CD4-positive, alpha-beta T cell treated with Interleukin-21 for 1 hour (primary cell): ENCODE results near the gene OLFM1.

Experiments used
- DNase-seq: peaks from one replicate; pipeline ENCODE4 v3.0.0-alpha.2; 2020

OLFM1 gene

DNA sequence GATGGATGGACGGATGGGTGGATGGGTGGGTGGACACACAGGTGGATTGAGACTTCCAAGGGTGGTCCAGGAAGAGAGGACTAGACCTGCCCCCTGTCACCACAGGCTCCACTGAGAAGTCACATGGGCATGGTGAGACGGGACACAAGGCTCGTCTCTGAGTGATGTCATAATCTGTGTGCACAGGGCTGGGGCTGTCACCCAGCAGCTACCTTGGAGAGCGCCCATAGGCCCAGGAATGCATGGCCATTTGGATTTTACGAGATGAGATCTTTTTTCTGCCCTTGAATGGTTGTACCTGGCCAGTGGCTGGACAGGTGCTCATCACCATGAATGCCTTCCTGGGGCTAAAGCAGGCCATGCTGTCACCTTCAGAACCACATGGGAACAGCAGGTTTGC lies 3.1 kb downstream of the OLFM1 start:
- no peak for DNase-seq

DNA sequence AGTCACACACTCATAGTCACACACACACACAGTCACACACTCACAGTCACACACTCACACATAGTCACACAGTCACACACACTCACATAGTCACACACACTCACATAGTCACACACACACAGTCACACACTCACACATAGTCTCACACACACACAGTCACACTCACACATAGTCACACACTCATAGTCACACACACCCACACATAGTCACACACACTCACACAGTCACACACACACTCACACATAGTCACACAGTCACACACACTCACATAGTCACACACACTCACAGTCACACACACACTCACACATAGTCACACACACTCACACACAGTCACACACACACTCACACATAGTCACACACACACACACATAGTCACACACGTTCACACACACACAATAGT lies 4.1 kb downstream of the OLFM1 start:
- DNase-seq = no peak

DNA sequence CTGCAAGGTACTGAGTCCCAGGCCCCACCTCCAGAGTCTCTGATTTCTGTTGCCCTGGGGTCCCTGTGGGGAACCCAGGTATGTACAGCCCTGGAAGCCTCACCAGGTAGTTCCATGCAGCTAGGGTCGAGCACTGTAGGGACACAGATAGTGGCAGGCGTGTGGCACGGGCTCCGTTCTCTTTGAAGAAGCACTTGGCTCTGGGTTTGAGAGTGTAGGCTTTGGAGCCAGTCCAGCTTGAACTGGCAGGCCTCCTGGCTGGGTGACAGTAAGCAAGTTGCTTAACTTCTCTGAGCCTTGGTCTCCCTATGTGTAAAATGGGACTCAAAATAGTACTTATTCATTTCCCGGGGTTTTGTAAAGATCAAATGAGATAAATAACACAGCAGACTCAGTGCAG lies 5.6 kb downstream of the OLFM1 start:
- no peak for DNase-seq

DNA sequence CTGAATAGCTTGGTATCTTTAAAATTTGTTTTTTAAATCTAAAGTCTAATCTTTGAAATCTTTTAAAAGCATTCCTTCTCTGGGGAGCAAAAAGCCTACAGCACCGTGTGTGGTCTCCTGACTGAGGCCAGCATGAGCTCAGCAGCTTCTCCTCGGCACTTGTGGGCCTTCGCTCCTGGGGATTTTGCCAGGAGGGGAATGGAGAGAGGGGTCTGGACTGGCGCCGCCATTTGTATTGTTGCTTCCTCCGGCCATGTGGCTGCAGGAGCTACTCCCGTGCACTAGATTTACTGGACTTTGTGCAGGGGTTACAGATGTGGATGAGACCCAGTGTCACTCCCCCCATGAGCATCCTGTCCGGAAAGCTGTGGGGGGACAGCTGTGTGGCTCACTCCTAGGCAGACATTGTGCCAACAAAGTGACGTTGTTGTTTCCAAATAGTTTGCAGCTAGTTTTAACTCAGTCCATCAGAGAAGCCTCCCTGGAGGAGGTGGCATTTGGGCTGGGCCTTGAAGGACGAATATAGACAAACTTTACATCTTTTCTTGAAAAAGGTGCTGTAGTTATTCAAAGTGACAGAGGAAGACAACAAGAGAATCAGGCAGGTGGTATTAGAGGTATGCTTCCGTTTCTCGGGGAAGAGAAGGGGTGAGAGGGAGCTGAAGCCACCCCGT lies 6.6 kb downstream of the OLFM1 start:
- no peak for DNase-seq

DNA sequence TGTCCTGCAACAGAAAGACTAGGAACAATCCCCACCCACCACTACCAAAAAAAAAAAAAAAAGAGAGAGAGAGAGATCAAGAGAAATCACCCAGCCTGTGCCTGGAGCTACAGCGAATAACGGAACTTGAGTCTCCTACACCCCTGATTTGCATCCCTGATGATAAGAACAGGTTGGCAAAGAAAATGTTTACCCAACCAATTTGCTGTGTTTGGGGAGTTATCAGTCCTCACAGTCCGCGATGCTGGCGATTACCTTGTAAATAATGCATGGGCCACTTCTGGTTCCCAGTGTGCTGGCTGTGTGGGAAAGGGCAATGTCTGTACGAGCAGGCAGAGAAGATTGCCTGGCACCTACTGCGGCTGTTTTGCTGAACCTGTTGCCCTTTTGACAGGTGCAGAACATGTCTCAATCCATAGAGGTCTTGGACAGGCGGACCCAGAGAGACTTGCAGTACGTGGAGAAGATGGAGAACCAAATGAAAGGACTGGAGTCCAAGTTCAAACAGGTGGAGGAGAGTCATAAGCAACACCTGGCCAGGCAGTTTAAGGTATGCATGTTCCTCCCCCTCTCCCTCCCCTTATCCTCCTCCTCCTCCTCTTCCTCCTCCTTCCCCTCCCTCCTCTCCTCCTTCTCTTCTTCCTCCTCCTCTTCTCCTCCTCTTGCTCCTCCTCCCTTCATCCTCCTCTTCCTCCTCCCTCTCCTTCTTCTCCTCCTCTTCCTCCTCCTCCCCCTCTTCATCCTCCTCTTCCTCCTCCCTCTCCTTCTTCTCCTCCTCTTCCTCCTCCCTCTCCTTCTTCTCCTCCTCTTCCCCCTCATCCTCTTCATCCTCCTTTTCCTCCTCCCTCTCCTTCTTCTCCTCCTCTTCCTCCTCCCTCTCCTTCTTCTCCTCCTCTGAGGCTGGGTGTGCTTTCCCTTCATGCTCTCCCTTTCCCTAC lies 8.3 kb downstream of the OLFM1 start:
- DNase-seq = no peak

DNA sequence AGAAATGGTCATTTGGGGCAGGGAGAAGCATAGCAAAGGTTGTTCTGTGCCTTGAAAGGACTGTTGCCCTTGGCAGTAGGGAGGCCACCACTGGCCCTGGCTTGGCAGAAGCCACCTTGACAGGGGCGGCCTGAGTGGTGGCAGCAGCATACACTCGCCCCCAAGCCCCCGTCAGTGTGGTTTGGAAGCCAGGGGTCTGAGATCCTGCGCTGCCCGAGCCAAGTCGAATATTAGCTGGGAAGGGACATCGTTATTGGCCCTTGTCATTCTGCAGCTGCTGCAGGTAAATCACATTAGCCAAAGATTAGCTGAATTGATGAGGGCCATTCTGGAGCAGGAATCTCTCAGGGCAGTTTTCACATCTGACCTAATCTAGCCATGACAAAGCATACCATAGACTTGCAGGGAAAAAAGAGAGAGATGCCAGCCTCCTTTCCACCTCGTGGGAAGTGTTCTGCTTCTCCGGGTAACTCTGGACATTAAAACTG lies 9.0 kb downstream of the OLFM1 start:
- DNase-seq = no peak

DNA sequence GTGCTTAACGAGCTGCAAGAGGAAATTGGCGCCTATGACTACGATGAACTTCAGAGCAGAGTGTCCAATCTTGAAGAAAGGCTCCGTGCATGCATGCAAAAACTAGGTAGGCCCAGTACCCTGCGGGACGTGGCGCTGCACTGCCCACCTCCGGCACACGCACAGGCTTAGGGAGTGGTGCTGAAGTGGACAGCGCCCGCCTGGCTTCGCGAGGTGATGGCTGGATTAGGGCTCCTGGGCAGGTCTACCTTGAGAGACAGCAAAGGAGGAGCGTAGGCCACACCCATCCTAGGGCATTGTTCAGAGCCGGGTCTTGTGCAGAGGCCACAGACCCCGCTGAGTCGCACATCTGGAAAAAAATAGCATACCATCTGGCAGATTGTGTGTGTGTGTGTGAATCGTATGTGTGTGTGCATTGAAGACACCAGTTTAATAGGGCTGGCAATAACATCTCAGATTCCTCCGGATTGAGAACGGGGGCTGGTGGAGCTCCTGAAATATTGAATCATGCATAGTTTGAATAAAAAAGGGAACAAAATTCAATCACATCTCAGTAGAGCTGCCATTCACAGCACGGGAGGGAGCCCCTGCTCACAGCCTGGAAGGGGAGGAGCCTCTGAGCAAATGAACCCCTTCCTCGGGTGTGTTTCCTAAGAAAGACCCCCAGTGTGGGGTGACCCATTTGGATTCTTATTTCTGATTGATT lies 11.1 kb downstream of the OLFM1 start:
- DNase-seq = no peak

DNA sequence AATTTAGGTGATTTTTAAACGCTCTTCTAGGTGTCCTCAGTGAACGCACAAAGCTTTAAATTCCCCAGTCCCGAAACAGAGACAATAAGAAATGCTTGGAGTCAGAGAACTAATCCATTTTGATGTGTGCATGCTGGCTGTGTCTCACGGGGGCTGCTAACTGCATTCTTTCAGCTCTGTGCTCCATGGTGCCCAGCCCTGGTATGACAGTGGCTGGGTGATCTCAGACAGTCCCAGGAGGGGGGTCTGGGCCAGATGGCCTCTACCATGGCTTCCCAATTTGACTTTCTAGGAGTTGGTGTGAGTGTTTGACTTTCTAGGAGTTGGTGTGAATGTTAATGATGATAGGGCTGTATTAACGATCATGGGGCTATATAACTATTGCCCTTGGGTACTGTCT lies 12.1 kb downstream of the OLFM1 start:
- DNase-seq = no peak

DNA sequence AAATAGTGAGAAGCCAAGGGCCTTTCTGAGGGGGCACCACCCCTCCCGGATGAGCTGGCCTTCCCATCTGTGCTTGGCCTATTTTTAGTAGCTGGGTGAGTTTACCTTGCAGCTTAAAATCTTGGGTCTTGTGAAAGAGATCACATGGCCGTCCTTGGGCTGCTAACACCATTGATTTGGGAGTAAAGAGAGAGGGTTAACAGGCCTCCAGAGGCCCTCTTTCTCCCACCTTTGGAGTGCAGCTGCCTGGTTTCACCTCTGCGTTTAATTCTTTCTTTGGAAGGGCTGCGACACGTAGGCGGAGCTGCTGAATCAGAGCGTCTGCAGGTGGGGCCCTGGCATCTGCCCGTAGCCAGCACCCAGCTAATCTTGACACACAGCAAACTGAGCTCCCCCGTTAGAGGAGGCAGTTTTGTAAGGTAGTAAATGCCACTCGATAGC lies 12.8 kb downstream of the OLFM1 start:
- DNase-seq = no peak

DNA sequence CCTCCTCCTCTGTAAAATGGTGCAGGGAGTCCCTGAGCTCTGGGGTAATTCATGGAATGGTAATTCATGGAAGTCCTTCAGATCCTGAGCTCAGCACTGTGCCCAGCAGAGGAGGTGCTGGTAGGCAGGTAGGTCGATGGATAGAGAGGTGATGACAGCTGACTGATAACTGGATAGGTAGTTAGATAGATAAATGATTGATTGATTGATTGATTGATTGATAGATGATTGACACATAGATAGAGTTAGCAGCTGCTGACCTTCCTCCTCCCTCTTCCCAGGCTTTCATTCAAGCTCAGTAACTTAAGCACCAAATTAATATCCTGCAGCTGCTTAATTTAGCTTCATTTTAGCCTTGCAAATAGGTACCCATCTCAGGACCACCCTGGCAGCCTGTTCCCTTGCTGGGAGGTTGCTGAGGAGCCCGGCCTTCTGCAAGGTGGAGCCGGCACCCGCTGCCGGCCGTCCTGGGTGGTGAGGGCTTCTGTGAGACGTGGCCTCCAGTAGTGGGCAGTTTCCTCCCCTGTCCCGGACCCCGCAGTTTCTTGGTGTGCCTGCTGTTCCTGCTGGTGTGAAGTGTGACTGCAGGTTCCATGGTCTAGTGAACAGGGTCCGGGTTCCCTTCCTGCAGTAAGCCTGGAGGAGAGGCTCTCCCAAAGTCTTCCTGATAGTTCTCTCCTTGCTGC lies 13.4 kb downstream of the OLFM1 start:
- DNase-seq = no peak

DNA sequence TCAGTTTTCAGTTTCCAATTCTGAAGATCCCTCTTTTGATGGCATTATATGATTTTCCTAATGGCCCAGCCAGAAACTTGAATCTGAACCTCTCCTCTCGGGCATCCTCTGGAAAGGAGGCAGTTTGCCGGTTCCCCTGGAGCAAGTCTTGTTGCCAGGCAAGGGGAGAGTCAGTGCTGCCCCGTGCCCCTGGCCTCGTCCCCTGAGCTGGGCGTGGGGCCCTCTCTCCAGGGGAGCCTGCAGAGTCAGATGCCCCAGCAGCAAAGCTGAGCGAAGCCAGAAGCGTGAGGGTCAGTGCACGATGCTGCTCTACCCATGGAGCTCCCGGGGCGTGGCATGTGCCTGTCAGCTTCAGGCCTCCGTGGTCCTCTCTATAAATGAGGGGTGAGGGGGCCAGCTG lies 14.0 kb downstream of the OLFM1 start:
- DNase-seq = no peak

DNA sequence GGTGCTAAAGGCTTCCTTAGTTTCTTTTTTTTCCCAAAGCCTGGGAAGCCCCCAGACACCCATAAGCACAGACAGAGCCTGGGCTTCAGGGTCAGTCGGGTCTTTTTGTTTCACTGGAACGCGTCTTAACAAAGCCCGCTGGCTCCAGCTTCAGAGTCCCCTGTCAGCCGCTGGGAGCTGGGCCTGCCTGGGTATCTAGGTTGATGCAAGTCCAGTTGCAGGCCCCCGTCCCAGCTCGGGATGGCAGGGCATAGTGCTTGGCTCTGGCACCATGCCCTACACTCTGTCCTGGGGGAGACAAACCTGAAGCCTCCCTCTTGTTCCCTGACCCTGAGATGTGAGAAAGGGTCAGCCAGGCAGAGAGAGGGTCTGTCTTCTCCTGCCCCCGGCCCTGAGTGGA lies 14.5 kb downstream of the OLFM1 start:
- no peak for DNase-seq

DNA sequence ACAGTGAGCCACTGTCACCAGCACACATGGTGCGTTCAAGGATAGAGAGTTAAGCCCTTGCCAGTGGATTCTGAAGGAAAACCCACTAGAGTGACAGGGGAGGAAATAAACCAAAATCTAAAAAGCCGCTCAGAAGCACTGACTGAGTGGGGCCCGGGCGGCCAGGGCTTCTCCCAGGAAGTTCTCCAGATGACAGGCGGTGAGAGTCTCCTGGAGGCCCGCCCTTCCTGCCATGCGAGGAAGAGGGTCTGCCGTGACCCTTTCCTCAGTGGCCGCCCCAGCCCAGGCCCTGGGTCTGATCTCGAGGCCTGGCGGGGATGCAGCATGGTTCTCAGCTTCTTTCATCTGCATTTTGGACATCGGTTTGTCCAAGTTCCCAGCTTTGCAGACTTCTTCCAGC lies 14.9 kb downstream of the OLFM1 start:
- DNase-seq = no peak

DNA sequence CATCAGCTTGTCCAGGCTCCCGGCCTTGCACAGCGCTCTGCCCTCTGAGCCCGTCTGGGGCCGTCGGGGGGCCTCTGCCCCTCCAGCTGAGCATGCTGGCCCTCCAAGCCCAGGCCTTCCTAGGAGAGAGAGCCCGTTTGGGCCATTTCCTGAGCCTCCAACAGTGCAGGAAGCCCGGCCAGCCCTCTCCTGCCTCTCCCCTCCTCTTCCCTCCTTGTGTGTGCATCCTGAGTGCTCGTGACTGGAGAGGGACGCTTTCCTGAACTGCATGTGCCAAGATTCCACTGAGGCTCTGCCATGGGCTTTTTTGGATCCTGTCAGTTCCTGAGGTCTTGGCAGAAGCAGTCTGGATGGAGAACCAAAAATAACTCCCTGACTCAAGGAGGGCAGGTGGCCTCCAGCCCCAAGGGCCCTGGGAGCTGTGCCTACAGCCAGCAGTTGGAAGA lies 15.6 kb downstream of the OLFM1 start:
- DNase-seq = no peak

DNA sequence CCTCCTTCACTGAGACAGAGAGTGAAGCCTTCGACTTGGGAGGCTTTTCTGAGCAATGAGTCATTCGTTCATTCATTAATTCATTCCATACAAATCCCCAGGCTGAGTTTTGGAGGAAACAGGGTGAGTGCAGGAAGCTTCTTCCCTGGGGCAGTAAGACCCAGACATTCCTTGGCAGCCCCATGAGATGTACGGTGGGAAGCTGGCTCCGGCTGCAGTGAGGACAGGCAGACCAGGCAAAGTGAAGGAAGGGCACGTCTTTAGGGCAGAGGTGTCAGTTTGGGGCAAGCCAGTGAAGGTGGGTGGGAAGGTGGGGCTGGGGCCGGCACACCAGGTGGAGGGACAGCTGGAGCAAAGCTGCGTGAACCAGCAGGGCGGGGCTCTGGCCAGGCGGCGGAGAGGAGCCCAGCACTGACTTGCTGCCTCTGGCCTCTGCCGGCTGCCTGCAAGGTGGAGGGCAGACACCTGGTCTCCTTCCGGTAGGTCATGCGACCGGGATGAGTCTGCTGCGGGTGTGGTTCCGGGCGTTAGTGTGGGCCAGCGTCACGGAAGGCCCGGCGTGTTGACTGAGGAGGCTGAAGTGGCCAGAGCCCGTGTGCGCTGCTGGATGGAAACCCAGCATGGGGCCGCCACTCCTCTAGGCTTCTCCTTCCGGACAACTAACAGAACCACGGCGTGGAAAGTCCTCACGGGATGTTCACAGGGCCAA lies 16.6 kb downstream of the OLFM1 start:
- no peak for DNase-seq

DNA sequence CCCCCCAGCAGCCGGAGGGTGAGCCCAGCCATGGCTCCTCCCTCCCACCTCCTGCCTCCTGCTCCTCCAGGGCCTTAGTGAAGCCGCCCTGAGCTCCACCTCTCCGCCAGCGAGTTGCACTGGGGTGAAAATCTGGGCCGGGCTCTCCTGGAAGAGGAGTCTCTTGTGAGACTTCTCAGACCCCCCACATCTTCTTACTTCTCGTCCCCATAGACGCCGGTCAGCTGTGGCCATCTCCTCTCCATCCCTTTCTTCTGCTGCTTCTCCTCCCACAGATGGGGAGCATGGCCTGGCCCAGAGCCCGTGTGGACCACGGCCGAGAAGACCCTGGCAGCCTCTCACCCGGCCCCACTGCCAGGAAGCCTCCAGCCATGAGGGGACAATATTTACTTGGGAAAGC lies 17.3 kb downstream of the OLFM1 start:
- no peak for DNase-seq

DNA sequence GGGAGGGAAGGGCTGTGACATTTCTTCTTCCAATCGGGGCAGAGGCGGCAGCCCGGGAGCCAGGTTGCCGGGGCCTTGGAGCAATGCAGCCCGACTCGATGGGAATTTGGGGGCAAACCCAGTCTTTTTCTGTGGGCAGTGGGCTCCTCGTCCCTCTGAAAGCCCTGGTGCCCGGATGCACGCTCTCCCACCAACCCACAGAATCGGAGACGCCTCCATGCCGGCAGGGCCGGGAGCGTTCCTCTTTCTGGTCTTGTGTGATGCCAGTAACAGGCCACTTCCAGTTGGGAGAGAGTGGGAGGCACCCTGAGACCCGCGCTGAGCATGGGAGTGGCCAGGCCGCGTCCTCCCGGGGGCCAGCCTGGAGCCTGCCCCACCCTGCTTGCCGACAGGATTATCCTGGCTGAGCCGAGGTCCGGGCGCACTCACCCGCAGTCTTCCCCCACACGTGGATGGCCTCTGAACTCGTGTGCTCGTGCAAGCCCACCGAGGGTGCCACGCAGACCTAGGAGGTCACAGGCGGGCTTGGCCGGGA lies 17.8 kb downstream of the OLFM1 start:
- no peak for DNase-seq

DNA sequence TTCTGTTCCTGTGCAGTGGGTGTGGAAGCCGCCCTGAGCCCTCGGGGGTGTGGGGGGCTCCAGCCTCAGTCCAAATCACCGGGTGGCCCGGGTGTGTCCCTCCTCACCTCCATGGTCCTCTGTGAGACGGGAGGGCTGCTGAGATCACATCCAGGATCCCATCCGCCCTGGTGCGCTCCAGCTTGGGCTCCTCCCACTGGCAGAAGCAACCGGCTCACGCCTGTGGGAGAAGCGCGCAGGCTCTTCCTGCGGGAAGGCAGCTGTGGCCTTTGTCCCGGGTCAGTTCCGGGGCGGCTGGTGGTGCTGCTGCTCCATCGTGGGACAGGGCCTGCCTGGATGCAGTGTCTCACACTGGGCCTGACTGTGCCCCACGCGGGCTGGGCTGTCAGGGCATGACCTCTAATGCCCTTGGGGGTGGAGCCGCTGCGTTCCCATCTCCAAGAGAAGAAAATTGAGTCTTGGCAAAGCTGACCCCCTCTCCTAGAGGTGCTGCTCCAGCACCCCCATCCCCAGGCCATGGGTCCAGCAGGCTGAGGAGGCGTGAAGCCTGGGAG lies 18.5 kb downstream of the OLFM1 start:
- no peak for DNase-seq

DNA sequence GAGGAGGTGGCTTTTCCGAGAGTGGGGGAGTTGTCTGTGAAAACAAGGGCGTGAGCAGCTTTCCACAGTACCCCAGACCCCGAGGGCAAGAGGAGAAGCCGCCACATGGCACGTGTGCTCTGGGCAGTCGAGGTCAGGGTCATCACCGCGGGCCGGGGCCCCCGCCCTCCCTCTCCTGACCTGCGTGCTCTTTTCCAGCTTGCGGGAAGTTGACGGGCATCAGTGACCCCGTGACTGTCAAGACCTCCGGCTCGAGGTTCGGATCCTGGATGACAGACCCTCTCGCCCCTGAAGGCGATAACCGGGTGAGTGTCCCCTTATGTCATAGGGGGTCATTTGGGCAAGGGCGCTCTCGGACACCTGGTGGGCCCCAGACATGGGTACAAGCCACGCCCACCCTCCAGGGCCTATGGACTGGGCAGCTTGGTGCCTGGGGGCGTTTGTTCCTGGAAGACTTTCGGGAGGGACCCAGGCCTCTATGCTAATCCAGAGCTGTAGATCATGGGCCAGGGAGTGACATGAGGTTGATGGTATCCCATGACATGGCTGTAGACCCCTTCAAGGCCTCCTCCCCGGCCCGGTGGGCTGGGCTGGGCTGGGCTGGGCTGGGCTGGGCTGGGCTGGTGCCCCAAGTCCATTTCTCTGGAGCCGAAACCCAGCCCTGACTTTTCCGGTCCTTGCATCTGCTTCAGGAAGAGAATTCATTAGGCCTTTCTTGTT lies 19.2 kb downstream of the OLFM1 start:
- no peak for DNase-seq

DNA sequence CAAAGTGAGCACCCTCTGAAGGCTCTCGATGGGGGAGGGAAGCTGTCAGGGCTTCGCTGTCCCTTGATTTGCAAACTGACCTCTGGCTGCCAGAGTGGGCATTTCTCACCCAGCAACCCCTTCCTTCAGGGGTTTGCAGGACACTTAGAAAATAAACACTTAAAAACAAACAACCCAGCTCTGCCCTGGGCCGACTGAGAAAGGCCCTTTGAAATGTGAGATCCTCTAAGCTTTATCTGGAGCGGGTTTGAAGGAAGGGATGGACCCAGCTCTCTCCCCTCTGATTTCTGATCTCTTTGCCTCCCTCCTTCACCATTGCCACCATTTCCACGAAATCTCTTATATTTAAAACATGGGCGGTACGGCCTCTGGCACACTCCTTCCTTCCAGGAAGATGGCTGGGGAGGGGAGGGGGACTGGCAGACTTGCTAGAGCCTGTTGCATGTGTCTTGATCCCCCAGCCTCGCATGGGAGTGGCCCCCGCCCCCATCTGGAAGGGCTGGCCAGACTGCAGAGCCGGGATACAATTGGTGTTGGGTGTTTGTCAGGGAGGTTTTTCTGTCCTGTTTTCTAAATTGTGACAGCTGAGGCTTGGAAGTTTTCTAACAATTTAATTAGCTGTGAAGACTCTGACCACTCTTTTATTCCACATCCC lies 20.2 kb downstream of the OLFM1 start:
- no peak for DNase-seq
